Astrocyte (in vitro differentiated cells and primary cell): Measurements from ENCODE around the gene WWC2. TPM values are rescaled to one million over a fixed set of nuclear protein-coding genes. Genes with fewer than 3 reads are reported as not detected.

Experiments used
- DNase-seq: peaks from one replicate; pipeline ENCODE4 v3.0.0-alpha.2; 2010; ENCODE audit warnings: low read depth
- FAIRE-seq: peaks from 2 replicates; lab custom pipeline; 2011; peaks lifted over from hg19 to GRCh38; lab: Jason Lieb, UNC
- H2AFZ ChIP-seq: 2 replicates; pipeline ENCODE4 v1.6.0; 2012; ENCODE audit warnings: low read depth, low read length, inconsistent platforms
- H3K27ac ChIP-seq: 2 replicates; pipeline ENCODE4 v1.5.1; 2011; ENCODE audit warnings: low read depth, low read length, inconsistent platforms
- H3K27me3 ChIP-seq: 2 replicates; pipeline ENCODE4 v1.6.0; 2011; ENCODE audit warnings: low read length, inconsistent platforms; ENCODE audit not compliant: insufficient read depth
- H3K36me3 ChIP-seq: 2 replicates; pipeline ENCODE4 v1.5.1; 2011; ENCODE audit warnings: low read length, inconsistent platforms; ENCODE audit not compliant: insufficient read depth
- H3K4me1 ChIP-seq: 2 replicates; pipeline ENCODE4 v1.5.1; 2011; ENCODE audit warnings: low read length, inconsistent platforms; ENCODE audit not compliant: insufficient read depth
- H3K4me2 ChIP-seq: 2 replicates; pipeline ENCODE4 v1.6.0; 2012; ENCODE audit warnings: low read length, inconsistent platforms
- H3K4me3 ChIP-seq: 2 replicates; pipeline ENCODE4 v1.5.1; 2011; ENCODE audit warnings: low read depth, mild to moderate bottlenecking, low read length, inconsistent platforms; ENCODE audit not compliant: insufficient read depth
- H3K79me2 ChIP-seq: 2 replicates; pipeline ENCODE4 v1.6.0; 2012; ENCODE audit warnings: mild to moderate bottlenecking, low read length, inconsistent platforms; ENCODE audit not compliant: insufficient read depth
- H3K9ac ChIP-seq: 2 replicates; pipeline ENCODE4 v1.6.0; 2012; ENCODE audit warnings: mild to moderate bottlenecking, low read length, inconsistent platforms
- H3K9me3 ChIP-seq: 2 replicates; pipeline ENCODE4 v1.5.1; 2012; ENCODE audit warnings: low read depth, mild to moderate bottlenecking, low read length, inconsistent platforms; ENCODE audit not compliant: insufficient read depth
- H4K20me1 ChIP-seq: 2 replicates; pipeline ENCODE4 v1.6.0; 2012; ENCODE audit warnings: low read length, inconsistent platforms; ENCODE audit not compliant: insufficient read depth
- H3K27ac Mint-ChIP-seq: one replicate; pipeline ENCODE4 v1.8.0; 2021; ENCODE audit warnings: mild to moderate bottlenecking, mixed read lengths; ENCODE audit not compliant: unreplicated experiment
- H3K27me3 Mint-ChIP-seq: one replicate; pipeline ENCODE4 v1.8.0; 2021; ENCODE audit warnings: low read depth, mixed read lengths; ENCODE audit not compliant: unreplicated experiment
- H3K36me3 Mint-ChIP-seq: one replicate; pipeline ENCODE4 v1.8.0; 2021; ENCODE audit warnings: low read depth, mixed read lengths; ENCODE audit not compliant: unreplicated experiment
- H3K4me1 Mint-ChIP-seq: one replicate; pipeline ENCODE4 v1.8.0; 2021; ENCODE audit warnings: low read depth, mixed read lengths; ENCODE audit not compliant: unreplicated experiment
- H3K4me3 Mint-ChIP-seq: one replicate; pipeline ENCODE4 v1.8.0; 2021; ENCODE audit warnings: mild to moderate bottlenecking, moderate library complexity, mixed read lengths; ENCODE audit not compliant: unreplicated experiment
- H3K9me3 Mint-ChIP-seq: one replicate; pipeline ENCODE4 v1.8.0; 2021; ENCODE audit warnings: mild to moderate bottlenecking, mixed read lengths; ENCODE audit not compliant: unreplicated experiment
- EZH2 ChIP-seq: IDR thresholded peaks from 2 replicates; pipeline ENCODE4 v1.6.1; 2012; ENCODE audit warnings: mild to moderate bottlenecking, low read length, inconsistent platforms; ENCODE audit not compliant: insufficient read depth
- total RNA-seq: library from RNA; stranded (reverse); gene quantifications from 2 replicates; pipeline ENCODE4 v1.2.1, GENCODE V29; 2021
- TF ChIP-seq, protein P1 (sequence below): IDR thresholded peaks from 2 replicates; pipeline ENCODE4 v1.5.1; 2011; ENCODE audit warnings: low read depth, mild to moderate bottlenecking, inconsistent platforms, low read length, moderate library complexity; ENCODE audit not compliant: insufficient read depth

The WWC2 gene
- total RNA-seq, 1 donor from 2014 or later: 62.6 TPM

GRCh38 chr4:183057255-183057654, 41.8 kb upstream of the WWC2 start:
- H3K27ac Mint-ChIP-seq: no peak overlapping the region
- no peak overlapping the region for H3K4me3 ChIP-seq
- H3K9ac ChIP-seq: no peak overlapping the region
- H3K27ac ChIP-seq: no peak overlapping the region
- H3K4me1 ChIP-seq: no peaks in the 10 kb centered on the region
- no peak overlapping the region for H2AFZ ChIP-seq
- H3K27me3 ChIP-seq: no peaks in the 10 kb centered on the region
- no peak for FAIRE-seq
- no peaks in the 10 kb centered on the region for H3K79me2 ChIP-seq
- no peaks in the 10 kb centered on the region for H3K4me1 Mint-ChIP-seq
- H3K9me3 Mint-ChIP-seq: peaks cover 7% of the 10 kb centered on the region
- no peaks in the 10 kb centered on the region for H3K9me3 ChIP-seq
- H3K36me3 ChIP-seq: no peaks in the 10 kb centered on the region
- H3K4me3 Mint-ChIP-seq: no peak overlapping the region
- H3K4me2 ChIP-seq: no peak overlapping the region
- peaks cover 2% of the 10 kb centered on the region for H3K36me3 Mint-ChIP-seq
- no peaks in the 10 kb centered on the region for H4K20me1 ChIP-seq
- no peaks in the 10 kb centered on the region for H3K27me3 Mint-ChIP-seq
- DNase-seq: no peak
- TF ChIP-seq EZH2: no peak
- TF ChIP-seq, protein P1, sequence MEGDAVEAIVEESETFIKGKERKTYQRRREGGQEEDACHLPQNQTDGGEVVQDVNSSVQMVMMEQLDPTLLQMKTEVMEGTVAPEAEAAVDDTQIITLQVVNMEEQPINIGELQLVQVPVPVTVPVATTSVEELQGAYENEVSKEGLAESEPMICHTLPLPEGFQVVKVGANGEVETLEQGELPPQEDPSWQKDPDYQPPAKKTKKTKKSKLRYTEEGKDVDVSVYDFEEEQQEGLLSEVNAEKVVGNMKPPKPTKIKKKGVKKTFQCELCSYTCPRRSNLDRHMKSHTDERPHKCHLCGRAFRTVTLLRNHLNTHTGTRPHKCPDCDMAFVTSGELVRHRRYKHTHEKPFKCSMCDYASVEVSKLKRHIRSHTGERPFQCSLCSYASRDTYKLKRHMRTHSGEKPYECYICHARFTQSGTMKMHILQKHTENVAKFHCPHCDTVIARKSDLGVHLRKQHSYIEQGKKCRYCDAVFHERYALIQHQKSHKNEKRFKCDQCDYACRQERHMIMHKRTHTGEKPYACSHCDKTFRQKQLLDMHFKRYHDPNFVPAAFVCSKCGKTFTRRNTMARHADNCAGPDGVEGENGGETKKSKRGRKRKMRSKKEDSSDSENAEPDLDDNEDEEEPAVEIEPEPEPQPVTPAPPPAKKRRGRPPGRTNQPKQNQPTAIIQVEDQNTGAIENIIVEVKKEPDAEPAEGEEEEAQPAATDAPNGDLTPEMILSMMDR: no peak

GRCh38 chr4:183059797-183060196, 39.3 kb upstream of the WWC2 start:
- H3K4me1 ChIP-seq: no peaks in the 10 kb centered on the region
- FAIRE-seq (no peak), DNase-seq (no peak)
- no peak overlapping the region for H3K9ac ChIP-seq
- H3K4me3 ChIP-seq: no peak overlapping the region
- Mint-ChIP-seq H3K4me3 (no peak overlapping the region), H3K4me1 (no peaks in the 10 kb centered on the region), H3K36me3 (peaks cover 2% of the 10 kb centered on the region), H3K27me3 (peaks cover 2% of the 10 kb centered on the region), H3K27ac (no peak overlapping the region), H3K9me3 (peaks cover 2% of the 10 kb centered on the region)
- no peaks in the 10 kb centered on the region for H3K9me3 ChIP-seq
- TF ChIP-seq EZH2: no peak
- TF ChIP-seq, protein P1: no peak
- no peaks in the 10 kb centered on the region for H4K20me1 ChIP-seq
- no peaks in the 10 kb centered on the region for H3K36me3 ChIP-seq
- H3K79me2 ChIP-seq: no peaks in the 10 kb centered on the region
- H2AFZ ChIP-seq: no peak overlapping the region
- H3K27ac ChIP-seq: no peak overlapping the region
- H3K4me2 ChIP-seq: no peak overlapping the region
- H3K27me3 ChIP-seq: no peaks in the 10 kb centered on the region

GRCh38 chr4:183068502-183068901, 30.6 kb upstream of the WWC2 start:
- Histone ChIP-seq H3K4me1 (no peaks in the 10 kb centered on the region), H3K36me3 (no peaks in the 10 kb centered on the region), H4K20me1 (no peaks in the 10 kb centered on the region), H3K79me2 (no peaks in the 10 kb centered on the region), H3K27me3 (no peaks in the 10 kb centered on the region), H2AFZ (no peak overlapping the region), H3K4me3 (no peak overlapping the region), H3K9me3 (no peaks in the 10 kb centered on the region), H3K27ac (no peak overlapping the region), H3K9ac (no peak overlapping the region), H3K4me2 (no peak overlapping the region)
- Mint-ChIP-seq H3K36me3 (peaks cover 2% of the 10 kb centered on the region), H3K27me3 (peaks cover 2% of the 10 kb centered on the region), H3K9me3 (peaks cover 21% of the 10 kb centered on the region), H3K4me1 (no peaks in the 10 kb centered on the region), H3K27ac (no peak overlapping the region), H3K4me3 (no peak overlapping the region)
- no peak for TF ChIP-seq EZH2
- TF ChIP-seq, protein P1: no peak
- no peak for DNase-seq
- FAIRE-seq: no peak
